Kidney epithelial cell (primary cell): ENCODE data around the gene CSAD. TPM values are rescaled to one million over a fixed set of nuclear protein-coding genes. Genes with fewer than 3 reads are reported as not detected.

ENCODE experiments used
- DNase-seq: peaks from one replicate; pipeline ENCODE4 v3.0.0-alpha.2; 2010; ENCODE audit warnings: low read depth
- H3K27me3 ChIP-seq: 2 replicates; pipeline ENCODE4 v1.6.0; 2011; ENCODE audit warnings: low read length; ENCODE audit not compliant: control insufficient read depth, insufficient read depth
- H3K36me3 ChIP-seq: 2 replicates; pipeline ENCODE4 v1.5.1; 2011; ENCODE audit warnings: low read length; ENCODE audit not compliant: control insufficient read depth, insufficient read depth
- H3K4me3 ChIP-seq: 2 replicates; pipeline ENCODE4 v1.5.1; 2011; ENCODE audit warnings: low read depth, mild to moderate bottlenecking, control low read depth, low read length
- total RNA-seq: library from RNA; depleted of rRNA; stranded (reverse); fragments of >200 nt; gene quantifications from 2 replicates; pipeline ENCODE4 v1.2.3, GENCODE V29; 2015
- TF ChIP-seq, protein P1 (sequence below): IDR thresholded peaks from 2 replicates; pipeline ENCODE4 v1.5.1; 2011; ENCODE audit warnings: mild to moderate bottlenecking, moderate library complexity, low read length, control low read depth, inconsistent platforms; ENCODE audit not compliant: insufficient read depth, poor library complexity, severe bottlenecking

CSAD gene
- total RNA-seq, 1 donor from 2014 or later = 9.1 TPM

DNA sequence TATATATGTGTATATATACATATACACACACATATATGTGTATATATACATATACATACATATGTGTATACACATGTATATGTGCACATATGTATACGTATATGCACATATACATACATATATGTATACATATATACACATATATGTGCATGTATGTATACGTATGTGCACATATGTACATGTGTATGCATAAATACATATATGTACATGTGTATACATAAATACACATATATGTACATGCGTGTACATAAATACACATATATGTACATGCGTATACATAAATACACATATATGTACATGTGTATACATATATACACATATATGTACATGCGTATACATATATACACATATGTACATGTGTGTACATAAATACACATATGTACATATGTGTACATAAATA is 33.5 kb downstream of the CSAD start:
- no peak for DNase-seq
- Histone ChIP-seq H3K27me3 (no peaks in the 10 kb centered on the region), H3K36me3 (no peaks in the 10 kb centered on the region), H3K4me3 (no peak overlapping the region)
- TF ChIP-seq, protein P1, sequence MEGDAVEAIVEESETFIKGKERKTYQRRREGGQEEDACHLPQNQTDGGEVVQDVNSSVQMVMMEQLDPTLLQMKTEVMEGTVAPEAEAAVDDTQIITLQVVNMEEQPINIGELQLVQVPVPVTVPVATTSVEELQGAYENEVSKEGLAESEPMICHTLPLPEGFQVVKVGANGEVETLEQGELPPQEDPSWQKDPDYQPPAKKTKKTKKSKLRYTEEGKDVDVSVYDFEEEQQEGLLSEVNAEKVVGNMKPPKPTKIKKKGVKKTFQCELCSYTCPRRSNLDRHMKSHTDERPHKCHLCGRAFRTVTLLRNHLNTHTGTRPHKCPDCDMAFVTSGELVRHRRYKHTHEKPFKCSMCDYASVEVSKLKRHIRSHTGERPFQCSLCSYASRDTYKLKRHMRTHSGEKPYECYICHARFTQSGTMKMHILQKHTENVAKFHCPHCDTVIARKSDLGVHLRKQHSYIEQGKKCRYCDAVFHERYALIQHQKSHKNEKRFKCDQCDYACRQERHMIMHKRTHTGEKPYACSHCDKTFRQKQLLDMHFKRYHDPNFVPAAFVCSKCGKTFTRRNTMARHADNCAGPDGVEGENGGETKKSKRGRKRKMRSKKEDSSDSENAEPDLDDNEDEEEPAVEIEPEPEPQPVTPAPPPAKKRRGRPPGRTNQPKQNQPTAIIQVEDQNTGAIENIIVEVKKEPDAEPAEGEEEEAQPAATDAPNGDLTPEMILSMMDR = no peak

DNA sequence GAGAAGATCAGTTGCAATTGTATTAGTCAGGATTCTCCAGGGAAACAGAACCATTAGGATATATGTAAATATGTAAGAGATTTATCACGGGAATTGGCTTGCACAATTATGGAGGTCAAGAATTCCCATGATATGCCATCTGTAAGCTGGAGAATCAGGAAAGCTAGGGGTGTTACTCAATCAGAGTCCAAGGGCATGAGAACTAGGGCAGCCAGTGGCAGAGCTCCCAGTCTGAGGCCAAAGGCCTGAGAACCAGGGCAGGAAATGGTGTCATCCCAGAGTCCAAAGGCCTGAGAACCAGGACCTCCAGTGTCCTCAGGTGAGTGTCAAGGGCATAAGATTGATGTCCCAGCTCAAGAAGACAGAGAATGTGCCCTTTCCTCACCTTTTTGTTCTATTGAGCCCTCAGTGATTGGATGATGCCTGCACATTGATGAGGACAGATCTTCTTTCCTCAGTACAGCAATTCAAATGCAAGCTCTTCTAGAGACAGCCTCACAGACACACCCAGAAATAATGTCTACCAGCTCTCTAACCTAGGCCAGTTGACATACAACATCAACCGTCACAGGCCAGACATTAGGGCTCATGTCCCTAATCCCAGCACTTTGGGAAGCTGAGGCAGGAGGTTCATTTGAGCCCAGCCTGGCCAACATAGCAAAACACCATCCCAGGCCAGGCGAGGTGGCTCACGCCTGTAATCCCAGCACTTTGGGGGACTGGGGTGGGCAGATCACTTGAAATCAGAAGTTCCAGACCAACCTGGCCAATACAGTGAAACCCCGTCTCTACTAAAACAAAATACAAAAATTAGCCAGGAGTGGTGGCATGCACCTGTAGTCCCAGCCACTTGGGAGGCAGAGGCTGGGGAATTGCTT is 35.1 kb downstream of the CSAD start:
- H3K4me3 ChIP-seq = no peak overlapping the region
- no peaks in the 10 kb centered on the region for H3K36me3 ChIP-seq
- TF ChIP-seq, protein P1 = no peak
- DNase-seq = no peak
- H3K27me3 ChIP-seq = no peaks in the 10 kb centered on the region

DNA sequence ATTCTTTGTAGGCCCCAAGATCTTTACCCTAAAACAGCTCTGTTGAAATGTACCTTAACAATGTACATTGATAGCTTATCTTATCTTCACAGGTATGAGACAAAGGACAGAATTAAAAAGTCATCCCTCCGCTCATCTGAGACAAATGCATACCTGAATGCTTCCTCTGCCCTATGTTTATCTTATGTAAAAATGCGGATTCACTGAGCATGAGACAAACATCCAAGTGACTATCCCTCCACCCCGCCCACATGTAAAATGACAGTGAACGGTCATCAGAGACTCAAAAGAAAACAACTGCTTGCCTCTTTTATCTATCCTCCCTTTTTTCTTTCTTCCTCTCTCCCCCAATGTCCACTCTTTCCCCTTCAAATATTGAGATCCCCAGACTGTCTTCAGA is 37.4 kb downstream of the CSAD start:
- Histone ChIP-seq H3K36me3 (no peaks in the 10 kb centered on the region), H3K27me3 (no peaks in the 10 kb centered on the region), H3K4me3 (no peak overlapping the region)
- TF ChIP-seq, protein P1 = no peak
- DNase-seq = no peak

DNA sequence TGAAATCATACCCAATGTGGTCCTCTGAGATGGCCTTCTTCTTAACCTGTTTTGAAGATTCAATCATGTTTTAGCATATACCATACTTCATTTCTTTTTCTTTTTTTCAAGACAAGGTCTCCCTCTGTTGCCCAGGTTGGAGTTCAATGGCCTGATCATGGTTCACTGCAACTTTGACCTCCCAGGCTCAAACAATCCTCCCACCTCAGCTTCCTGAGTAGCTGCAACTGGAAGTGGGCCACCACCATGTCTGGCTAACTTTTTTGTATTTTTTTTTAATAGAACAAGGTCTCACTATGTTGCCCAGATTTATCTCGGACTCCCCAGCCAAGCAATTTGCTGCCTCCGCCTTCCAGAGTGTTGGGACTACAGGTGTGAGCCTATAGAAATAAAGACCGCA is 47.0 kb downstream of the CSAD start:
- Histone ChIP-seq H3K36me3 (no peaks in the 10 kb centered on the region), H3K27me3 (no peaks in the 10 kb centered on the region), H3K4me3 (no peak overlapping the region)
- DNase-seq = no peak
- TF ChIP-seq, protein P1 = no peak

DNA sequence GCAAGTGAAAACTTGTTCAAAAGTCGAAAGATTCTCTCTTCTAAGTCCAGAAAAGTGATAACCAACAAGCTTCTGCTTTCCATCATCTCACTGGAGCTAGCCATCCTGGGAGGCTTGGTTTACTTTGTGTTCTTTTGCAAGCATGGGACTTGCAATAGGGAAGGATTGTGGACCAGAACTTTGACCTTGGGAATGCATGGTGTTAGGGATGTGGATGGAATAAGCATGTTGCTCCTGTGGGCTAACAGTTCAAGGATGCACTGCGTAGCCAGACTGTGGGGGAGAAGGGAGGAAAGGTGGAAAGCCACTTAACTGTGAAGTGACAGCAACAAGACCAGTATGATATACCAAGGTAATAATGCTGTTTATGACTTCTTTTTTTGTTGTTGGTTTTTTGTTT is 48.9 kb downstream of the CSAD start:
- DNase-seq = no peak
- TF ChIP-seq, protein P1 = no peak
- Histone ChIP-seq H3K27me3 (peaks cover 2% of the 10 kb centered on the region), H3K4me3 (no peak overlapping the region), H3K36me3 (no peaks in the 10 kb centered on the region)
